Testis (tissue), 2 donors: ENCODE data around the gene MAB21L4.

Experiments
- CTCF ChIP-seq, 3 experiments: fragments of 450-650 bp in 2 of 3; fragments of 200-600 bp in 1 of 3; sonication (generic) in 1 of 3; IDR thresholded peaks; one replicate each; pipeline ENCODE4 v1.5.1; 2016 to 2019; ENCODE audit warnings: antibody characterized with exemption in 3 of 3, mild to moderate bottlenecking in 2 of 3, moderate library complexity in 1 of 3
- POLR2A ChIP-seq: fragments of 450-650 bp; IDR thresholded peaks from one replicate; pipeline ENCODE4 v1.6.1; 2017; ENCODE audit warnings: antibody characterized with exemption, mild to moderate bottlenecking, moderate library complexity

DNA sequence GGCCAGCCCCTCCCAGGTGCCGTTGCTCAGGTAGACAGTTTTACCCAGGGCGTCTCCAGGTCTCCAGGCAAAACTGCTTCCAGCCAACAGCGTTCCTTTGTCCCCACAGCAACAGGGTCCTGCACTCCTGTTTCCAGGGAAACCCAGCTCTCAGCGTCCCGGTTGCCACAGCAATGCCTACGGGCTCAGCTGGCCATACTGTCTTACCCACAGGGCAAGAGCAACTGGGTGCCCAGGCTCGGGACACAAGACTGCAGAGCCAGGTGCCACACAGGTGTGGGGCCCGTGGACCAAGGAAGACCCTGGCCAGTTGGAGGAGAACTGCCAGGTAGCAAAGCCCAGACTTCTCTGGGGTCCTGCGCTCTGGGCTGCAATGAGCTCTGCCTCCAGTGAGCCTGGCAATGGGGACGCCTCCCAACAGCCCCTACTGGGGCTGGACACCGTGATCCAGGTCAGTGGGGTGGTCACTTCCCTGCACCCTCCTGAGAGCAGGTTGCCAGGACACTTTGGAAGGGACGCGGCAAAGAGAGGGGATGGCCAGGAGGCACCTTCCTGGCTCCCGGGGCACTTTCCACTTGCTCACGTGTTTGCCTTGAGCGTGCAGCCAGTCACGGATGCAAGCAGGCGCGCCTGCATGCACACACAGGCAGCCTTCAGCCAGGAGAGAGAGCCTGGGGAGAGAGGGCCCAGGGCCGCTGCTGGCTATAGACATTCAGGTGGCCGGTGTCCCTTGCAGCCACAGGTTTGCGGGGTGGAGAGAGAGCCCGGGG is 10.4 kb upstream of the MAB21L4 start, which contains the start of gene CROCC2:
- TF ChIP-seq CTCF (IDR thresholded peaks at IDR 0.05): no peak
- TF ChIP-seq POLR2A: no peak
